ENCODE results near the gene NTF3.

DNA sequence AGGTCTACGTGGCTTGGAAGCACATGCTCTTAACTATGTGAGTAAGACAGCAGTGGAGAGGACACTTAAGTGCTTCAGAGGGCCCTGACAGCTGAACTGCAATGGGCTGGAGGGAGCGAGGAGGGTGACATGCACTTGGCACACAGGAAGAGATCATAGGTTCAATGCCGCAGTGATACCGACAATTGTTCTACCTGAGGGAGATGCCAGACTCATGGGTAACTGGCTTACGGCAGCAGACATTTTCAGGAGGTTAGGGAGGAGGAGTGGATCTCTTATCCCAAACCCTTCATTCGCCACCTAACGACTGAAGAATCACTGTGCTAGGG, 68.4 kb downstream of the NTF3 start:
- TF ChIP-seq POLR2A (IDR thresholded peaks at IDR 0.05; ENCODE audit: borderline replicate concordance, extremely low read depth, insufficient read depth, insufficient read length) (no peak), SIN3A (IDR thresholded peaks at IDR 0.05; ENCODE audit: low read depth) (no peak), ELF1 (IDR thresholded peaks at IDR 0.05; ENCODE audit: borderline replicate concordance, low read depth) (no peak), EGR1 (IDR thresholded peaks at IDR 0.05; ENCODE audit: low read depth) (no peak), EZH2phosphoT487 (IDR thresholded peaks at IDR 0.05; ENCODE audit: borderline replicate concordance) (no peak), CTCF (IDR thresholded peaks at IDR 0.05 in 2 of 3, conservative IDR thresholded peaks at IDR 0.05 in 1 of 3; ENCODE audit: borderline replicate concordance in 1 of 3, insufficient read depth in 1 of 3, low read depth in 2 of 3, low read length in 2 of 3) (no peak), POLR2AphosphoS5 (IDR thresholded peaks at IDR 0.05; ENCODE audit: low read depth, low read length) (no peak)
- TF ChIP-seq, protein P1, sequence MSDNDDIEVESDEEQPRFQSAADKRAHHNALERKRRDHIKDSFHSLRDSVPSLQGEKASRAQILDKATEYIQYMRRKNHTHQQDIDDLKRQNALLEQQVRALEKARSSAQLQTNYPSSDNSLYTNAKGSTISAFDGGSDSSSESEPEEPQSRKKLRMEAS (IDR thresholded peaks at IDR 0.05): no peak
